Kidney (tissue), 14 donors: ENCODE data around the gene LENEP. TPM values are rescaled to one million over a fixed set of nuclear protein-coding genes. Genes with fewer than 3 reads are reported as not detected.
A peak's percentile ranks its signal among the peaks of the same experiment; 100 is the strongest.

ENCODE experiments used
- DNase-seq, 5 donors: peaks; one replicate each; pipeline ENCODE4 v3.0.0-alpha.2; 2013 to 2020
- FAIRE-seq: peaks from 2 replicates; lab custom pipeline; 2012; peaks lifted over from hg19 to GRCh38; lab: Jason Lieb, UNC
- H3K27ac ChIP-seq, 2 donors: one replicate each; pipeline ENCODE4 v1.7.0; 2013; ENCODE audit warnings: low read depth in 2 of 2, low read length in 2 of 2, inconsistent platforms in 1 of 2
- H3K27me3 ChIP-seq: one replicate; pipeline ENCODE4 v1.7.1; 2013; ENCODE audit warnings: low read length, inconsistent platforms; ENCODE audit not compliant: control insufficient read depth, insufficient read depth
- H3K36me3 ChIP-seq, 3 donors: one replicate each; pipeline versions ENCODE4 v1.7.0 to v1.7.1; 2013; ENCODE audit warnings: low read length in 3 of 3, control low read depth in 1 of 3, inconsistent platforms in 1 of 3; ENCODE audit not compliant: insufficient read depth in 3 of 3, control insufficient read depth in 2 of 3
- H3K4me1 ChIP-seq, 3 donors: one replicate each; pipeline versions ENCODE4 v1.7.0 to v1.7.1; 2013; ENCODE audit warnings: low read length in 3 of 3, inconsistent platforms in 1 of 3, low read depth in 1 of 3; ENCODE audit not compliant: control insufficient read depth in 2 of 3, insufficient read depth in 2 of 3
- H3K4me3 ChIP-seq, 3 donors: one replicate each; pipeline versions ENCODE4 v1.7.0 to v1.8.1; 2013; ENCODE audit warnings: low read length in 3 of 3, control low read depth in 1 of 3, inconsistent platforms in 1 of 3
- H3K9ac ChIP-seq, 3 donors: one replicate each; pipeline versions ENCODE4 v1.7.0 to v1.7.1; 2013; ENCODE audit warnings: low read length in 3 of 3, control low read depth in 1 of 3, inconsistent platforms in 1 of 3
- H3K9me3 ChIP-seq, 3 donors: one replicate each; pipeline versions ENCODE4 v1.7.0 to v1.7.1; 2013; ENCODE audit warnings: low read length in 3 of 3, control low read depth in 1 of 3, inconsistent platforms in 1 of 3; ENCODE audit not compliant: control insufficient read depth in 2 of 3, insufficient read depth in 1 of 3
- CTCF ChIP-seq: IDR thresholded peaks from 3 replicates; pipeline ENCODE4 v1.5.1; 2012; ENCODE audit warnings: mild to moderate bottlenecking, moderate library complexity, borderline replicate concordance; ENCODE audit not compliant: insufficient read depth; ENCODE audit errors: extremely low read depth
- intact Hi-C: fragments of 100-400 bp; cut with DNase I; formaldehyde crosslinking; loops from one replicate; pipeline ENCODE4 v1.11.1; 2022
- polyA plus RNA-seq: library from polyadenylated mRNA; stranded (reverse); fragments of 350-450 nt; fragmentation: Illumina TruSeq; extraction: RNeasy Lipid Tissue Mini Kit (QIAGEN cat#74804); gene quantifications from one replicate; pipeline ENCODE4 v1.2.3, GENCODE V29; 2014; ENCODE audit warnings: low read depth, low replicate concordance; ENCODE audit not compliant: insufficient read depth
- total RNA-seq: library from RNA; stranded (reverse); fragmentation: NEBNext Ultra II Directional; extraction: Animal tissue kit (Norgen Biotek cat#: 25700); gene quantifications from one replicate; pipeline ENCODE4 v1.2.1, GENCODE V29; 2021
- donor health status: control.
- donor health status: control.
- donor health status: control.
- donor health status: control.
- donor health status: control.
- donor health status: DM: yes; HTN: yes; CAD: no.
- donor health status: Normal renal cell carcinoma (clear cell type).

The LENEP gene
- total and polyA plus RNA-seq, 2 donors from 2014 or later = not detected

- peak overlapping the region; percentile 96 to 98 for H3K27ac ChIP-seq
- H3K4me1 ChIP-seq = peaks cover 7 to 30% (median 24%) of the 10 kb centered on the region in 3 donors
- DNase-seq (peak; percentile 61 to 94 (median 78)), FAIRE-seq (no peak)
- no peak for TF ChIP-seq CTCF
- no peaks in the 10 kb centered on the region for H3K9me3 ChIP-seq
- H3K36me3 ChIP-seq = peaks cover 0 to 8% (median 6%) of the 10 kb centered on the region in 3 donors
- peak overlapping the region in 2 of 3 donors; percentile 73 to 83 for H3K9ac ChIP-seq
- H3K4me3 ChIP-seq = peak overlapping the region; percentile 27 to 83 (median 70)
- intact Hi-C loops = no loop called here
- H3K27me3 ChIP-seq = no peaks in the 10 kb centered on the region
Measured at GRCh38 chr1:154972517-154973343, 20.7 kb upstream of the LENEP start.

GRCh38 chr1:154973344-154974101, 19.9 kb upstream of the LENEP start:
- H3K4me3 ChIP-seq = peak overlapping the region; percentile 75 to 94 (median 83)
- H3K27me3 ChIP-seq = no peaks in the 10 kb centered on the region
- FAIRE-seq (no peak), DNase-seq (peak; percentile 95 to 99 (median 98))
- peak overlapping the region; percentile 96 to 98 for H3K27ac ChIP-seq
- intact Hi-C loops = no loop called here
- H3K36me3 ChIP-seq = peaks cover 0 to 3% (median 0%) of the 10 kb centered on the region in 3 donors
- TF ChIP-seq CTCF = peak; percentile 19
- peak overlapping the region; percentile 24 to 93 (median 83) for H3K9ac ChIP-seq
- no peaks in the 10 kb centered on the region for H3K9me3 ChIP-seq
- peaks cover 7 to 30% (median 24%) of the 10 kb centered on the region in 3 donors for H3K4me1 ChIP-seq

GRCh38 chr1:154974102-154974807, 19.1 kb upstream of the LENEP start, which contains the start of gene CKS1B:
CKS1B (plus strand) TSS chr1:154974681; CDS start chr1:154974746, 65 bp downstream.
- FAIRE-seq (peak; percentile 99), DNase-seq (peak; percentile 99 to 100 (median 99))
- H3K36me3 ChIP-seq = no peaks in the 10 kb centered on the region
- intact Hi-C loops = no loop called here
- no peak for TF ChIP-seq CTCF
- peak within 1 kb of the TSS; percentile 93 to 98 (median 97) for H3K9ac ChIP-seq
- no peaks in the 10 kb centered on the region for H3K9me3 ChIP-seq
- H3K27me3 ChIP-seq = no peaks in the 10 kb centered on the region
- peaks cover 7 to 30% (median 20%) of the 10 kb centered on the region in 3 donors for H3K4me1 ChIP-seq
- peak within 1 kb of the TSS; percentile 96 to 98 for H3K27ac ChIP-seq
- peak within 1 kb of the TSS; percentile 75 to 94 (median 83) for H3K4me3 ChIP-seq
